HG02884 (cell line): ENCODE results near the gene GBP2.

Experiments
- ATAC-seq: cut with Tn5 transposase; IDR thresholded peaks from one replicate; pipeline ENCODE4 v1.9.1; 2021; ENCODE audit warnings: mild to moderate bottlenecking, moderate library complexity; ENCODE audit not compliant: unreplicated experiment

GBP2 gene

DNA sequence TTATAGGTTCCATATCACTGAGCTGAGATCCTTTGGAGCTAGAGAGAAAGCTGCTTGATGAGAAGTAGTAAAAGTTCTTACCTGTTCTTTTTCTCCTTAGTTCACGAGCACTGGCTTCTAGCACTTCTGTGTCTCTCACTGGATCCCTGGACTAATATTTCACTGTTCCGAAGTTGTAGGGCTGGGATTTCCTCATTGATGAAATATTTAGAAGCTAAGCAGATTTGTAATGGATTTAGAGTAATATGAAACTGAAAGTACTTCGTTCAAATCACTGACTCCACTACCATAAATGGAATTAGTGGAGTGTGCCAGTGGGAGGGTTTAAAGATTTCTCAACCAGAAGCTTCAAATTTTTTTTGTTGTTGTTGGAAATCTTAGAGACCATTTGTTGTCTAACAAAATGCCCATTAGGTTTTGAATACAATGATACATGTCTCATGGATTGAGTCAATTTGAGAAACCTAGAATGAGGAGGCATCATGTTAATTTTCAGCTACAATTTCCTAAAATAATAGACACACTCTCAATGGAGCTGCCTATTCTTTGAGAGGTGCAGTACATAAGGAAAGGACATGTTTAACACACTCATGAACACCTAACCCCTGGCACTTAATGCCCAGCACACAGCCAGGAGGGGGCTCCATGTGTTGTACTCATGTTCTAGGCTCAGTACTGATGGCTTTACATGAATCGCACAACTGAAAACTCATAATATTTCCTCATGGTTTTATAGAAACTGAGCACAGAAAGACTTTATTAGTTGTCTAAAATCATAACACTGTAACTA, 60.6 kb downstream of the GBP2 start, which contains the start of gene GBP1:
GBP1 (minus strand) TSS at position 130 of the 790 bp plus-strand sequence. CDS start 1,974 bp downstream, outside the sequence.
- ATAC-seq, result peak; percentile 73

DNA sequence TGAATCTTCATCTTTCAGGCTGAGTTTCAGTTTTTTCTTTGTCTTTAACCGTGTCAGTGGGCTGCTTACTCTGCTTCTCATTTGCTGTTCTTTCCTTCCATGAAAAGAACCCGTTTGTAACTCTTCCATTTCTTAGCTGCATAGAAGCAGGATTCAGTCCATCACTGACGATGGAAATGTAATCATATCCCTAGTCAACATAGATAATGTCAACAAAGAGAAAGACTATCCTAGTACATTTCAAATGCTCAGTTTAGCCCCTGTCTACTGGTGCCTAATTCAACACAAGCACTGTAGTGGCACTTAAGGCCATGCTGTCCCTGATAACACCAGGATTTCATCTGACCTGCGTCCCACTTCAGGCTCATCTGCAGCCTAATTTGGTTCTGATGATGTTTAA, 61.3 kb downstream of the GBP2 start:
- peak; percentile 45 for ATAC-seq

DNA sequence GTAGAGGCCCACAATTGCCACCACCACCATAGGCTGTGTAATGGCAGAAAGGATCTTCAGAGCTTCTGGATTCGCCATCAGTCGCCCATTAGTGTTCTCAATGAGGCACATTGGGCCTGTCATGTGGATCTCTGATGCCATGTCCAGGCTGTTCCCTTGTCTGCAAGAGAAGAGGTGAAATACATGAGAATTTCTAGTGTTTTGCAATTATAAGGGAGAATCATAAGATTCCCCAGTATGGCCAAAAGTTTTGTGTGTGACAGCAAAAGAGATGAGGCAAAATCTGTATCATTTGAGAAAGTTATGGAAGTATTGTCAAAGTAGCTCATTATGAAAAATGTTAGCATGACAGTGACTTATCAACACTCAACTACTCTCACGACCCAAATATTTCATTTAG, 62.8 kb downstream of the GBP2 start:
- no peak for ATAC-seq

DNA sequence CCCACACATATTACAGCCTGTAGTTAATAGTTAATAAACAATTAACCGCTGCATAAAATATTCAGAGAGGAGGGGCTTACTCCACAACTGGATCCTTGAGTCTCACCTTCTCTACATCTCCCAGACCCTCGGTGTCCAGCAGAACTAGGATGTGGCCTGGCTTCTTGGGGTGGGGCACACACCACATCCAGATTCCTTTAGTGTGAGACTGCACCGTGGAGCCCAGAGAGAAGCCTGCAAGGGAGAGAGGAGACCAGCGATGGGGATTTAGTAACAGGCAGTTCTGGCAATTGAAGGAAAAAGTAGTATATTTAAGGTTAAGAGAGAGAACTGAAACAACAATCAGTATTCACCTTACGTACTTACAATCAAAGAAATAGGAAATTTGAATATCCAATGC, 65.8 kb downstream of the GBP2 start:
- ATAC-seq, result no peak
